ENCODE results near the gene ADAMTS15.

GRCh38 chr11:130403967-130404366, 44.5 kb upstream of the ADAMTS15 start:
- TF ChIP-seq POLR2A (IDR thresholded peaks at IDR 0.05), result no peak
- no peak for TF ChIP-seq CTCF (IDR thresholded peaks at IDR 0.05)

Data from sigmoid colon (tissue), 3 donors.